HS-5 (cell line): Measurements from ENCODE around the gene WDR27.

Experiments
- DNase-seq: peaks from one replicate; pipeline ENCODE4 v3.0.0-alpha.2; 2012; ENCODE audit warnings: low read depth

WDR27 gene

GRCh38 chr6:169701954-169702839 is at the start of gene WDR27, which contains the start of gene C6orf120:
TSS of gene WDR27 (minus strand) at chr6:169702029. CDS start at chr6:169689005, 13,024 bp downstream.
TSS of gene C6orf120 (plus strand) at chr6:169702126. CDS start at chr6:169702460, 334 bp downstream.
- peak; percentile 78 for DNase-seq

- DNase-seq = no peak
Observed at GRCh38 chr6:169746556-169746955, 44.7 kb upstream of the WDR27 start.

GRCh38 chr6:169745405-169745804 is 43.6 kb upstream of the WDR27 start:
- DNase-seq = no peak

- DNase-seq = no peak
Observed at GRCh38 chr6:169741344-169741743, 39.5 kb upstream of the WDR27 start.

- DNase-seq = no peak
Observed at GRCh38 chr6:169738976-169739529, 37.2 kb upstream of the WDR27 start.

- DNase-seq = no peak
Observed at GRCh38 chr6:169738204-169738975, 36.6 kb upstream of the WDR27 start.

GRCh38 chr6:169729961-169730360 is 28.1 kb upstream of the WDR27 start:
- no peak for DNase-seq

- DNase-seq = no peak
Observed at GRCh38 chr6:169726963-169727362, 25.1 kb upstream of the WDR27 start.

GRCh38 chr6:169726049-169726400 is 24.2 kb upstream of the WDR27 start:
- DNase-seq = no peak

GRCh38 chr6:169725125-169726048 is 23.6 kb upstream of the WDR27 start:
- peak; percentile 35 for DNase-seq

- no peak for DNase-seq
Observed at GRCh38 chr6:169724494-169725124, 22.8 kb upstream of the WDR27 start, which contains the start of gene PHF10. TSS of gene PHF10 (minus strand) at chr6:169724500. CDS start at chr6:169723931, 569 bp downstream.

GRCh38 chr6:169723991-169724493 is 22.2 kb upstream of the WDR27 start:
- no peak for DNase-seq

- peak; percentile 28 for DNase-seq
Observed at GRCh38 chr6:169723200-169723909, 21.5 kb upstream of the WDR27 start.

- DNase-seq = peak; percentile 82
Observed at GRCh38 chr6:169722362-169723199, 20.8 kb upstream of the WDR27 start.

GRCh38 chr6:169720207-169720855 is 18.5 kb upstream of the WDR27 start:
- no peak for DNase-seq

GRCh38 chr6:169719117-169719516 is 17.3 kb upstream of the WDR27 start:
- no peak for DNase-seq

GRCh38 chr6:169714595-169714994 is 12.8 kb upstream of the WDR27 start:
- DNase-seq = no peak

- DNase-seq = no peak
Observed at GRCh38 chr6:169714178-169714577, 12.3 kb upstream of the WDR27 start.

GRCh38 chr6:169710009-169710408 is 8.2 kb upstream of the WDR27 start:
- no peak for DNase-seq
